Cerebellar nuclear complex (tissue), 1 donor: Measurements from ENCODE around the gene GPRC5B.

ENCODE experiments used
- DNase-seq, 2 experiments: peaks; one replicate each; lab custom pipeline; 2025; lab: John Stamatoyannopoulos, UW

The GPRC5B gene

GRCh38 chr16:19810817-19811731 is 73.6 kb downstream of the GPRC5B start:
- no peak for DNase-seq

- DNase-seq: no peak
Observed at GRCh38 chr16:19809693-19810092, 75.0 kb downstream of the GPRC5B start.

- no peak for DNase-seq
Observed at GRCh38 chr16:19809121-19809635, 75.5 kb downstream of the GPRC5B start.

GRCh38 chr16:19808061-19808641 is 76.5 kb downstream of the GPRC5B start:
- no peak for DNase-seq
